Motor neuron (in vitro differentiated cells): ENCODE results near the gene DEPDC1B. TPM values are rescaled to one million over a fixed set of nuclear protein-coding genes. Genes with fewer than 3 reads are reported as not detected.

Experiments
- ATAC-seq, 8 experiments: fragments of 200-7000 bp; cut with Tn5 transposase; replicated peaks in 6 of 8; 2 replicates each; pipeline ENCODE4 v1.8.0; 2021; ENCODE audit warnings: mild to moderate bottlenecking in 8 of 8, moderate library complexity in 8 of 8
- H3K27ac ChIP-seq, 2 donors: fragments of 250-450 bp; sonication (Bioruptor Pico); 2 replicates each; pipeline ENCODE4 v1.9.0; 2021; ENCODE audit warnings: antibody characterized with exemption in 2 of 2, mild to moderate bottlenecking in 2 of 2, moderate library complexity in 1 of 2
- H3K4me1 ChIP-seq, 2 donors: fragments of 250-450 bp; sonication (Bioruptor Pico); replicated peaks in 1 of 2; 2 replicates each; pipeline ENCODE4 v1.6.1; 2021; ENCODE audit warnings: antibody characterized with exemption in 2 of 2, mild to moderate bottlenecking in 2 of 2, moderate library complexity in 1 of 2
- H3K4me3 ChIP-seq, 5 donors: fragments of 250-450 bp; sonication (Bioruptor Pico); 2 replicates each; pipeline ENCODE4 v1.9.0; 2021; ENCODE audit warnings: antibody characterized with exemption in 5 of 5, mild to moderate bottlenecking in 5 of 5, moderate library complexity in 4 of 5
- WGBS, 10 experiments: fragments of 450-650 bp; shearing (Covaris generic); methylation state at CpG; one replicate each; pipeline ENCODE4 v1.0.0; 2022; 5-methylcytosine and 5-hydroxymethylcytosine counted together
- in situ Hi-C, 9 experiments: fragments of 400-800 bp; cut with MboI; loops; one replicate each; pipeline ENCODE4 v1.15.0; 2021; ENCODE audit warnings: low sequenced_read_pairs in 9 of 9, low pct_unique_long_range_greater_than_20kb in 2 of 9; ENCODE audit not compliant: unreplicated experiment in 9 of 9
- total RNA-seq, 8 experiments: library from RNA; unstranded; fragments of 300-600 nt; gene quantifications; 2 replicates each; pipeline versions ENCODE4 v1.2.3 to v1.2.4, GENCODE V29; 2022

Gene DEPDC1B
- total RNA-seq, 8 experiments from 2014 or later, result 0.71 to 24.9 (median 2.8) TPM

- ATAC-seq, result no peak
- in situ Hi-C loops, result no loop called here
- no peaks in the 10 kb centered on the region for H3K4me1 ChIP-seq
- no peak overlapping the region for H3K27ac ChIP-seq
- 75 to 100% (median 100%) methylated on average over 1 of the region's 1 CpG; no CpG with 5 or more reads in 2 of the 10 experiments for WGBS, 10 experiments
- no peak overlapping the region for H3K4me3 ChIP-seq
Observed at GRCh38 chr5:60550311-60550710, 149.7 kb downstream of the DEPDC1B start.

GRCh38 chr5:60549841-60550240 lies 150.1 kb downstream of the DEPDC1B start:
- no peaks in the 10 kb centered on the region for H3K4me1 ChIP-seq
- H3K27ac ChIP-seq, result no peak overlapping the region
- in situ Hi-C loops, result no loop called here
- H3K4me3 ChIP-seq, result no peak overlapping the region
- ATAC-seq, result no peak
- WGBS, 10 experiments, result 3 to 88% (median 56%) methylated on average over 1 to 3 of the region's 3 CpGs; no CpG with 5 or more reads in 1 of the 10 experiments

Other genes with a start within 250 kb of the DEPDC1B start
- gene ELOVL7, start 144.1 kb upstream of the DEPDC1B start, total RNA-seq, result 1 to 10 TPM in 4 of 8 experiments, under 1 TPM in 4; 0.08 to 5.4 (median 1.4) TPM
- gene ERCC8, start 244.9 kb upstream of the DEPDC1B start, total RNA-seq, result 10 to 100 TPM; 11.2 to 21.8 (median 16.1) TPM
- 10 to 100 TPM; 50.5 to 78.2 (median 64.4) TPM for gene NDUFAF2, start 245.0 kb upstream of the DEPDC1B start, total RNA-seq